Fibroblast of pulmonary artery (primary cell): ENCODE data around the gene OR6A2.

Experiments
- DNase-seq: peaks from one replicate; pipeline ENCODE4 v3.0.0-alpha.2; 2010; ENCODE audit warnings: low read depth
- H3K4me3 ChIP-seq: replicated peaks from 2 replicates; pipeline ENCODE4 v1.5.1; 2011; ENCODE audit warnings: low read depth, mild to moderate bottlenecking, control low read depth, low read length, moderate library complexity
- CTCF ChIP-seq: IDR thresholded peaks from 2 replicates; pipeline ENCODE4 v1.5.1; 2011; ENCODE audit warnings: mild to moderate bottlenecking, control low read depth, low read length, inconsistent platforms; ENCODE audit errors: missing control alignments

The OR6A2 gene

GRCh38 chr11:6771926-6772893, 27.3 kb downstream of the OR6A2 start, which contains the start of gene OR2AG2:
Gene OR2AG2 (minus strand): TSS chr11:6771976. CDS start chr11:6768957, 3,019 bp downstream.
- TF ChIP-seq CTCF = no peak
- H3K4me3 ChIP-seq = no peak within 1 kb of the TSS
- DNase-seq = no peak

GRCh38 chr11:6757373-6757967, 42.0 kb downstream of the OR6A2 start:
- H3K4me3 ChIP-seq = no peak overlapping the region
- peak; percentile 80 for DNase-seq
- TF ChIP-seq CTCF = peak; percentile 81

GRCh38 chr11:6755953-6756347, 43.5 kb downstream of the OR6A2 start:
- H3K4me3 ChIP-seq = no peak overlapping the region
- no peak for TF ChIP-seq CTCF
- no peak for DNase-seq

GRCh38 chr11:6755303-6755952, 44.1 kb downstream of the OR6A2 start:
- DNase-seq = peak; percentile 63
- TF ChIP-seq CTCF = peak; percentile 96
- H3K4me3 ChIP-seq = no peak overlapping the region

- DNase-seq = no peak
- no peak overlapping the region for H3K4me3 ChIP-seq
- no peak for TF ChIP-seq CTCF
These were observed 52.3 kb downstream of the OR6A2 start for GRCh38 chr11:6747097-6747668.

GRCh38 chr11:6746626-6747025, 52.9 kb downstream of the OR6A2 start:
- no peak for DNase-seq
- H3K4me3 ChIP-seq = no peak overlapping the region

More at GRCh38 chr11:6746626-6747025, 52.9 kb downstream of the OR6A2 start:
- TF ChIP-seq CTCF = no peak
